Upper lobe of left lung (tissue), 6 donors: ENCODE measurements around the gene CNTFR. TPM values are rescaled to one million over a fixed set of nuclear protein-coding genes. Genes with fewer than 3 reads are reported as not detected.

Experiments used
- ATAC-seq, 2 donors: fragments of 200-7000 bp; cut with Tn5 transposase; one replicate each; pipeline ENCODE4 v1.9.1; 2022; ENCODE audit warnings: mild to moderate bottlenecking in 2 of 2, moderate library complexity in 2 of 2; ENCODE audit not compliant: low FRiP score in 2 of 2
- DNase-seq, 2 donors: peaks; one replicate each; pipeline ENCODE4 v3.0.0-alpha.2; 2019 to 2020
- H3K27ac ChIP-seq, 4 donors: fragments of 200-600 bp; sonication (generic); one replicate each; pipeline ENCODE4 v1.5.1; 2016 to 2019
- H3K27me3 ChIP-seq, 4 donors: fragments of 200-600 bp; sonication (generic); one replicate each; pipeline ENCODE4 v1.5.1; 2017 to 2019
- H3K36me3 ChIP-seq, 4 donors: fragments of 200-600 bp; sonication (generic); one replicate each; pipeline ENCODE4 v1.5.1; 2016 to 2019
- H3K4me1 ChIP-seq, 4 donors: fragments of 200-600 bp; sonication (generic); one replicate each; pipeline ENCODE4 v1.5.1; 2018 to 2019
- H3K4me3 ChIP-seq, 4 donors: fragments of 200-600 bp; sonication (generic); one replicate each; pipeline ENCODE4 v1.5.1; 2017 to 2019; ENCODE audit warnings: mild to moderate bottlenecking in 2 of 4, moderate library complexity in 1 of 4
- H3K9me3 ChIP-seq, 4 donors: fragments of 200-600 bp; sonication (generic); one replicate each; pipeline ENCODE4 v1.5.1; 2018 to 2019
- CTCF ChIP-seq, 6 experiments: fragments of 450-650 bp in 4 of 6; fragments of 200-600 bp in 2 of 6; sonication (generic) in 2 of 6; IDR thresholded peaks; one replicate each; pipeline ENCODE4 v1.5.1; 2016 to 2019; ENCODE audit warnings: antibody characterized with exemption in 6 of 6
- EP300 ChIP-seq, 4 donors: sonication (generic); formaldehyde crosslinking; IDR thresholded peaks; one replicate each; pipeline ENCODE4 v1.5.1; 2017; ENCODE audit warnings: antibody characterized with exemption in 4 of 4, control low read depth in 2 of 4
- POLR2A ChIP-seq, 4 donors: fragments of 450-650 bp; IDR thresholded peaks; one replicate each; pipeline ENCODE4 v1.5.1; 2016 to 2017; ENCODE audit warnings: antibody characterized with exemption in 4 of 4, mild to moderate bottlenecking in 2 of 4
- POLR2AphosphoS5 ChIP-seq, 2 donors: sonication (generic); formaldehyde crosslinking; IDR thresholded peaks; one replicate each; pipeline ENCODE4 v1.5.1; 2017; ENCODE audit warnings: antibody characterized with exemption in 2 of 2
- WGBS, 2 donors: methylation state at CpG; one replicate each; pipeline ENCODE4 v1.1.5; 2017 to 2018; 5-methylcytosine and 5-hydroxymethylcytosine counted together
- total RNA-seq, 6 donors: library from RNA; depleted of rRNA in 4 of 6; stranded (reverse); fragments of >200 nt in 4 of 6; gene quantifications; one replicate each; pipeline versions ENCODE4 v1.1.0 to v1.2.1, GENCODE V29; 2016 to 2021
- donor health status: DM: no; HTN: no; CAD: no; lungs with moderate emphysema.
- donor health status: DM: no; HTN: yes; CAD: no; lungs with severe emphysema.

The CNTFR gene
- total RNA-seq, 6 donors from 2014 or later, result 0.30 to 3.3 (median 0.69) TPM; not detected in 1

- 94 to 100% methylated on average over 2 to 20 of the region's 20 CpGs for WGBS, 2 donors
- no peak overlapping the region for H3K27ac ChIP-seq
- TF ChIP-seq POLR2A (IDR thresholded peaks at IDR 0.05), result no peak
- TF ChIP-seq POLR2AphosphoS5 (IDR thresholded peaks at IDR 0.05), result no peak
- TF ChIP-seq EP300 (IDR thresholded peaks at IDR 0.05), result no peak
- no peak for TF ChIP-seq CTCF (IDR thresholded peaks at IDR 0.05)
- ATAC-seq (no peak), DNase-seq (peak in 1 of 2 donors; percentile 64)
- H3K9me3 ChIP-seq, result no peaks in the 10 kb centered on the region
- H3K4me1 ChIP-seq, result peaks cover 13 to 27% (median 18%) of the 10 kb centered on the region in 4 donors
- H3K4me3 ChIP-seq, result no peak overlapping the region
- H3K27me3 ChIP-seq, result no peaks in the 10 kb centered on the region
- H3K36me3 ChIP-seq, result peaks cover 0 to 21% (median 14%) of the 10 kb centered on the region in 4 donors
Measured at GRCh38 chr9:34610434-34611206, 21.1 kb upstream of the CNTFR start.

- DNase-seq (no peak), ATAC-seq (no peak)
- WGBS, 2 donors, result 39 to 42% methylated on average over 2 of the region's 2 CpGs
- Histone ChIP-seq H3K27me3 (no peaks in the 10 kb centered on the region), H3K27ac (no peak overlapping the region), H3K36me3 (no peaks in the 10 kb centered on the region), H3K4me3 (no peak overlapping the region), H3K9me3 (no peaks in the 10 kb centered on the region), H3K4me1 (peaks cover 6 to 18% (median 11%) of the 10 kb centered on the region in 4 donors)
- no peak for TF ChIP-seq EP300 (IDR thresholded peaks at IDR 0.05)
Measured at GRCh38 chr9:34607331-34607730, 17.8 kb upstream of the CNTFR start.

GRCh38 chr9:34606905-34607304 lies 17.4 kb upstream of the CNTFR start:
- ATAC-seq (no peak), DNase-seq (no peak)
- Histone ChIP-seq H3K36me3 (no peaks in the 10 kb centered on the region), H3K4me3 (no peak overlapping the region), H3K4me1 (peaks cover 3 to 15% (median 9%) of the 10 kb centered on the region in 4 donors), H3K27ac (no peak overlapping the region), H3K9me3 (no peaks in the 10 kb centered on the region), H3K27me3 (no peaks in the 10 kb centered on the region)
- TF ChIP-seq POLR2AphosphoS5 (IDR thresholded peaks at IDR 0.05), result no peak
- TF ChIP-seq EP300 (IDR thresholded peaks at IDR 0.05), result no peak
- TF ChIP-seq POLR2A (IDR thresholded peaks at IDR 0.05), result no peak
- no peak for TF ChIP-seq CTCF (IDR thresholded peaks at IDR 0.05)
- 93 to 96% methylated on average over 3 of the region's 3 CpGs for WGBS, 2 donors

- H3K36me3 ChIP-seq, result no peaks in the 10 kb centered on the region
- TF ChIP-seq POLR2A (IDR thresholded peaks at IDR 0.05) (no peak), CTCF (IDR thresholded peaks at IDR 0.05) (no peak), EP300 (IDR thresholded peaks at IDR 0.05) (no peak), POLR2AphosphoS5 (IDR thresholded peaks at IDR 0.05) (no peak)
- no peak for ATAC-seq
- H3K27ac ChIP-seq, result no peak overlapping the region
- H3K4me3 ChIP-seq, result no peak overlapping the region
- no peak for DNase-seq
- H3K4me1 ChIP-seq, result peaks cover 2 to 10% (median 6%) of the 10 kb centered on the region in 4 donors
- H3K9me3 ChIP-seq, result no peaks in the 10 kb centered on the region
- no peaks in the 10 kb centered on the region for H3K27me3 ChIP-seq
Measured at GRCh38 chr9:34606190-34606589, 16.7 kb upstream of the CNTFR start.

- peak in 1 of 2 donors; percentile 76 for DNase-seq
Measured at GRCh38 chr9:34603610-34604231, 14.2 kb upstream of the CNTFR start.

More at GRCh38 chr9:34603610-34604231, 14.2 kb upstream of the CNTFR start:
- Histone ChIP-seq H3K4me1 (no peaks in the 10 kb centered on the region), H3K9me3 (no peaks in the 10 kb centered on the region), H3K27me3 (no peaks in the 10 kb centered on the region), H3K27ac (no peak overlapping the region), H3K4me3 (no peak overlapping the region), H3K36me3 (no peaks in the 10 kb centered on the region)
- TF ChIP-seq CTCF (IDR thresholded peaks at IDR 0.05), result peak; percentile 81 to 87 (median 82)
- TF ChIP-seq POLR2A (IDR thresholded peaks at IDR 0.05), result no peak
- WGBS, 2 donors, result 52 to 63% methylated on average over 4 of the region's 4 CpGs
- ATAC-seq, result peak; percentile 86 to 90
